Tibial nerve (tissue), 4 donors: ENCODE data around the gene MUC12.
"Not testable (repeated sequence)": the region's sequence is repeated elsewhere in the genome, so short reads cannot be mapped to it uniquely, and the experiment has no call there.

Source experiments
- CTCF ChIP-seq, 5 experiments: fragments of 200-600 bp in 3 of 5; fragments of 450-650 bp in 2 of 5; sonication (generic) in 3 of 5; IDR thresholded peaks; one replicate each; pipeline ENCODE4 v1.5.1; 2016 to 2019; ENCODE audit warnings: antibody characterized with exemption in 5 of 5, mild to moderate bottlenecking in 3 of 5, moderate library complexity in 2 of 5
- EP300 ChIP-seq, 2 donors: sonication (generic); formaldehyde crosslinking; IDR thresholded peaks; one replicate each; pipeline ENCODE4 v1.6.1; 2017; ENCODE audit warnings: antibody characterized with exemption in 2 of 2, mild to moderate bottlenecking in 1 of 2
- POLR2A ChIP-seq, 2 donors: fragments of 450-650 bp; IDR thresholded peaks; one replicate each; pipeline ENCODE4 v1.6.1; 2017; ENCODE audit warnings: antibody characterized with exemption in 2 of 2, mild to moderate bottlenecking in 2 of 2, moderate library complexity in 2 of 2

GRCh38 chr7:100999334-100999733, 30.0 kb downstream of the MUC12 start:
- TF ChIP-seq POLR2A, EP300, CTCF (IDR thresholded peaks at IDR 0.05): not testable (repeated sequence)
